Panc1 (cell line): Measurements from ENCODE around the gene ACP3.

Experiments used
- CTCF ChIP-seq: fragments of 450-650 bp; IDR thresholded peaks from 2 replicates; pipeline ENCODE4 v1.5.1; 2017; ENCODE audit warnings: mild to moderate bottlenecking
- REST ChIP-seq, 2 experiments: IDR thresholded peaks; 2 replicates each; pipeline ENCODE4 v1.6.1; 2011 to 2012; ENCODE audit warnings: low read depth in 2 of 2, control low read depth in 1 of 2, low read length in 1 of 2, mild to moderate bottlenecking in 1 of 2, moderate library complexity in 1 of 2; ENCODE audit not compliant: insufficient read depth in 1 of 2

GRCh38 chr3:132404276-132404675 is 87.1 kb downstream of the ACP3 start:
- TF ChIP-seq CTCF: no peak
- TF ChIP-seq REST (IDR thresholded peaks at IDR 0.05; ENCODE audit: insufficient read depth in 1 of 2, low read depth in 2 of 2, low read length in 1 of 2): no peak
